ENCODE measurements around the gene OPN1SW. TPM values are rescaled to one million over a fixed set of nuclear protein-coding genes. Genes with fewer than 3 reads are reported as not detected.

Gene OPN1SW
- not detected in 5 replicates for total RNA-seq (2022; extraction: Qiagen RNA extraction)

DNA sequence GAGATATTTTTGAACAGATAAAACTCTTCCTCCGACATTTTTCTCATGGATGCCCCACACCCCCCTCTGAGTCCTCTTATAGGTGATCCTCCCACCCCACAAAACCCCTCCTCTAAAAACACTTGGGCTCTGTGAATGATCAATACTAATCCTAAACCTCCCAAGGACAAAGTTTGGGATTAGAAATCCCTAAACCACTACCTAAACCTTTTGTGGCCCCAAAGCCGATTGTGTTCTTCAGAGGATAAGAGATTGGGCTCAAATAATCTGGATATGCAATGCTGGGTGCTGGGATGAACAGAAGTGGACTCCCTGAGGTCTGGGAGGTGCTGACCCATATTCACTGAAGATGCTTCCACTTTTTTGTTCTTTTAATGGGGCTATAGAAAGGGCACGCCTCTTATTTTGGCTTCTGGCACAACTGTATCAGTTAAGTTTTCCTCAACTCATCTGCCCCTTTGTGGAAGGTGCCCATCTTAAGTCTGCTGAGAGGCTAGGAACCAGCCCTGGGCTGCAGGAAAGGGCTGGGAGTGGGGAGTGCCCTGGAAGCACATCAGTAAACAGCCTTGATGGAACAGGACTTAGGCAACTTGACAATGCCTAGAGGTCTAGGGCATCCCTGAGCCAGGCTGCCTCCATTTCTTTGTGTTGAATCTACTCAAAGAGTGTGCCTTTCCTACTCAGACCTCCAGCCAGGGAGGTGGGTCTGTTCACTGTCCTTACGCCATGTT is at the start of gene OPN1SW:
OPN1SW (minus strand) TSS at position 51 of the 731 bp plus-strand sequence; CDS start at position 38, 13 bp downstream.

GRCh38 chr7:128791121-128791971 is 15.8 kb upstream of the OPN1SW start, which contains the start of gene CCDC136:
Gene CCDC136, plus strand, starts transcription at chr7:128791968. Its CDS starts 444 bp downstream, at chr7:128792412.

GRCh38 chr7:128739048-128739962 is 36.3 kb downstream of the OPN1SW start, which contains the start of gene CALU:
Gene CALU, plus strand, starts transcription at chr7:128739359. Its CDS starts 9,225 bp downstream, at chr7:128748584.

Other genes with a start within 250 kb of the OPN1SW start
- gene GARIN1A, start 103.5 kb downstream of the OPN1SW start, total RNA-seq (2022; extraction: Qiagen RNA extraction), result 0.33 to 0.70 TPM (median 0.45 TPM) in 5 replicates
- 121 to 210 TPM (median 148 TPM) in 5 replicates for gene CALU, start 36.4 kb downstream of the OPN1SW start, total RNA-seq (2022; extraction: Qiagen RNA extraction)
- gene CCDC136, start 16.2 kb upstream of the OPN1SW start, total RNA-seq (2022; extraction: Qiagen RNA extraction), result 1.7 to 3.0 TPM (median 2.4 TPM) in 5 replicates
- gene FLNC, start 54.6 kb upstream of the OPN1SW start, total RNA-seq (2022; extraction: Qiagen RNA extraction), result 3.9 to 6.9 TPM (median 4.9 TPM) in 5 replicates
- gene ATP6V1F, start 87.1 kb upstream of the OPN1SW start, total RNA-seq (2022; extraction: Qiagen RNA extraction), result 246 to 264 TPM (median 254 TPM) in 5 replicates
- 0.14 to 0.25 TPM (median 0.22 TPM) in 5 replicates for gene KCP, start 134.9 kb upstream of the OPN1SW start, total RNA-seq (2022; extraction: Qiagen RNA extraction)
- gene IRF5, start 162.1 kb upstream of the OPN1SW start, total RNA-seq (2022; extraction: Qiagen RNA extraction), result 11.4 to 17.4 TPM (median 14.5 TPM) in 5 replicates

Data from A549 treated with CORT108297 at 1 μM for 4 hours (cell line).